Measurements from ENCODE around the gene PLEKHG4B.

DNA sequence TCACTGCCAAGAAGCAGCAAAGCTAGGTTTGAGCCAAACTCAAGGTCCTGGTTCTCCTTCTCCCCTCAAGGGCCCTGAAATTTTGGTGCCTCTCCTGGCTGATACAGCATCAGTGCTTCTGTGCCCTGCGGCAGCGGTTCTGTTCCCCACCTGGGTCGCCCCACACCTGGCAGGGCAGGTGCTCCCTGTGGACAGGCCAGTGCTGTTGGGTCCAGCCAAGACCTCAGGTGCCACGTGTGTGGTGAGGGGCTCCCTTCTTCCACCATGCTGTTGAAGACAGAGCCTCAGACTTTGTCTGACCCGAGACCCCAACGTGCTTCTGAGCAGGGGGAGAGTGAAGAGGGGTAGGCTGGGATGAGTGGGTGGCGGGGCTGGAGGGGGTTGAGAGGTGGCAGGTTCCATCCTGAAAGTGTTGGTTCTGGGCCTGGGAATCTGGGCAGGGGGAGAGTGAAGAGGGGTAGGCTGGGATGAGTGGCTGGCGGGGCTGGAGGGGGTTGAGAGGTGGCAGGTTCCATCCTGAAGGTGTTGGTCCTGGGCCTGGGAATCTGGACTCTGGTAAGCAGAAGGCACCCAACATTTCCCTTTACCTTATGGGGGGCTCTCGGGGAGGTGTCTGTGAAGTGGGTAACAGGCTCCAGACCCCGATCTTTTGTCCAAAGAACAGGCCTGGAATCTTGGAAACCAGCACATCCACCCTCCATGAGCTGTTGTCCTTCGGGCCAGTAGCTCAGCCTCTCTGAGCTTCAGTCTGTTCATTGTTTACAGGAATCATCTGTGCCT, 2.3 kb downstream of the PLEKHG4B start:
- TF ChIP-seq, protein P1, sequence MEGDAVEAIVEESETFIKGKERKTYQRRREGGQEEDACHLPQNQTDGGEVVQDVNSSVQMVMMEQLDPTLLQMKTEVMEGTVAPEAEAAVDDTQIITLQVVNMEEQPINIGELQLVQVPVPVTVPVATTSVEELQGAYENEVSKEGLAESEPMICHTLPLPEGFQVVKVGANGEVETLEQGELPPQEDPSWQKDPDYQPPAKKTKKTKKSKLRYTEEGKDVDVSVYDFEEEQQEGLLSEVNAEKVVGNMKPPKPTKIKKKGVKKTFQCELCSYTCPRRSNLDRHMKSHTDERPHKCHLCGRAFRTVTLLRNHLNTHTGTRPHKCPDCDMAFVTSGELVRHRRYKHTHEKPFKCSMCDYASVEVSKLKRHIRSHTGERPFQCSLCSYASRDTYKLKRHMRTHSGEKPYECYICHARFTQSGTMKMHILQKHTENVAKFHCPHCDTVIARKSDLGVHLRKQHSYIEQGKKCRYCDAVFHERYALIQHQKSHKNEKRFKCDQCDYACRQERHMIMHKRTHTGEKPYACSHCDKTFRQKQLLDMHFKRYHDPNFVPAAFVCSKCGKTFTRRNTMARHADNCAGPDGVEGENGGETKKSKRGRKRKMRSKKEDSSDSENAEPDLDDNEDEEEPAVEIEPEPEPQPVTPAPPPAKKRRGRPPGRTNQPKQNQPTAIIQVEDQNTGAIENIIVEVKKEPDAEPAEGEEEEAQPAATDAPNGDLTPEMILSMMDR (IDR thresholded peaks at IDR 0.05; ENCODE audit: insufficient read depth, low read length, poor library complexity, severe bottlenecking) = no peak
- no peak for TF ChIP-seq EZH2phosphoT487 (conservative IDR thresholded peaks at IDR 0.05; ENCODE audit: low read length)
